Measurements from ENCODE around the gene ZNF786.
A peak's percentile ranks its signal among the peaks of the same experiment; 100 is the strongest.

The ZNF786 gene

DNA sequence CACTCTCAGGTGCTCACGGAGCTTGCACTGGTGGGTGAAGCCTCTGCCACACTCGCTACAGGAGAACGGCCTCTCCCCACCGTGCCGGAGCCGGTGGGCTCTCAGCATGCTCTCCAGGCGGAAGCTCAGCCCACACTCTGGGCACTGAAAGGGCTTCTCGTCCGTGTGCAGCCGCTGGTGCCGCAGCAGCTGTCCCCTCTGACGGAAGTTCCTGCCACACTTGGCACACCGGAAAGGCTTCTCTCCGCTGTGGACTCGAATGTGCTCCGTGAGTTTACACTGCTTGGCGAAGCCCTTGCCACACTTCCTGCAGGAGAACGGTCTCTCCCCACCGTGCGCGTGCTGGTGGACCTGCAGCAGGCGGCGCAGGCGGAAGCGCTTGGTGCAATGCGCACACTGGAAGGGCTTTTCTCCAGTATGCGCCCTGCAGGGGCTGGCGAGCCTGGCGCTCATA, 19.3 kb downstream of the ZNF786 start:
- no peak overlapping the region for H2BK120ac ChIP-seq (ENCODE audit: low read depth, low read length)
- H3K27me3 ChIP-seq (ENCODE audit: control insufficient read depth in 3 of 3, insufficient read depth in 3 of 3, low read depth in 1 of 3, low read length in 3 of 3) = no peaks in the 10 kb centered on the region
- no peak overlapping the region for H3K14ac ChIP-seq (ENCODE audit: low read length)
- H3K36me3 ChIP-seq (replicated peaks in 1 of 2; ENCODE audit: control insufficient read depth in 2 of 2, insufficient read depth in 2 of 2, low read length in 2 of 2) = peaks cover 29 to 78% of the 10 kb centered on the region in 2 donors
- H3K18ac ChIP-seq (ENCODE audit: low read length) = no peak overlapping the region
- H4K91ac ChIP-seq (ENCODE audit: low read depth, low read length, poor library complexity) = peak overlapping the region; percentile 53
- no peak overlapping the region for H3K27ac ChIP-seq (replicated peaks; ENCODE audit: low read length)
- H2BK15ac ChIP-seq (ENCODE audit: low read length) = no peak overlapping the region
- H3K4me1 ChIP-seq (ENCODE audit: control insufficient read depth in 2 of 2, insufficient read depth in 1 of 2, low read depth in 1 of 2, low read length in 2 of 2) = no peaks in the 10 kb centered on the region
- H4K8ac ChIP-seq (ENCODE audit: low read depth, low read length) = no peak overlapping the region
- H3K4me2 ChIP-seq (ENCODE audit: insufficient read depth, low read length, poor library complexity, severe bottlenecking) = no peak overlapping the region
- H3K79me1 ChIP-seq (ENCODE audit: low read depth, low read length) = peaks cover 9% of the 10 kb centered on the region
- no peak for DNase-seq (ENCODE audit: low spot score)
- no peak overlapping the region for H3K4me3 ChIP-seq (ENCODE audit: low read length in 2 of 2)
- no peak overlapping the region for H3K23ac ChIP-seq (ENCODE audit: low read depth, low read length, poor library complexity)
- no peaks in the 10 kb centered on the region for H3K9me3 ChIP-seq (replicated peaks in 1 of 2; ENCODE audit: control insufficient read depth in 2 of 2, insufficient read depth in 1 of 2, low read depth in 1 of 2, low read length in 2 of 2)
- no peak overlapping the region for H2BK12ac ChIP-seq (ENCODE audit: low read length)
- WGBS, 2 donors (ENCODE audit: extremely low coverage in 2 of 2, insufficient read length in 2 of 2, insufficient replicate concordance in 1 of 2) = no CpG with 5 or more reads among the region's 29 CpGs
- H2AK5ac ChIP-seq (ENCODE audit: low read depth, low read length) = no peak overlapping the region
- no peak overlapping the region for H2AFZ ChIP-seq (ENCODE audit: low read length)
- peak overlapping the region; percentile 44 for H3K9ac ChIP-seq (ENCODE audit: low read depth, low read length, poor library complexity)
- H2BK5ac ChIP-seq (ENCODE audit: low read length) = no peak overlapping the region
- no peak overlapping the region for H3K4ac ChIP-seq (ENCODE audit: low read length)

DNA sequence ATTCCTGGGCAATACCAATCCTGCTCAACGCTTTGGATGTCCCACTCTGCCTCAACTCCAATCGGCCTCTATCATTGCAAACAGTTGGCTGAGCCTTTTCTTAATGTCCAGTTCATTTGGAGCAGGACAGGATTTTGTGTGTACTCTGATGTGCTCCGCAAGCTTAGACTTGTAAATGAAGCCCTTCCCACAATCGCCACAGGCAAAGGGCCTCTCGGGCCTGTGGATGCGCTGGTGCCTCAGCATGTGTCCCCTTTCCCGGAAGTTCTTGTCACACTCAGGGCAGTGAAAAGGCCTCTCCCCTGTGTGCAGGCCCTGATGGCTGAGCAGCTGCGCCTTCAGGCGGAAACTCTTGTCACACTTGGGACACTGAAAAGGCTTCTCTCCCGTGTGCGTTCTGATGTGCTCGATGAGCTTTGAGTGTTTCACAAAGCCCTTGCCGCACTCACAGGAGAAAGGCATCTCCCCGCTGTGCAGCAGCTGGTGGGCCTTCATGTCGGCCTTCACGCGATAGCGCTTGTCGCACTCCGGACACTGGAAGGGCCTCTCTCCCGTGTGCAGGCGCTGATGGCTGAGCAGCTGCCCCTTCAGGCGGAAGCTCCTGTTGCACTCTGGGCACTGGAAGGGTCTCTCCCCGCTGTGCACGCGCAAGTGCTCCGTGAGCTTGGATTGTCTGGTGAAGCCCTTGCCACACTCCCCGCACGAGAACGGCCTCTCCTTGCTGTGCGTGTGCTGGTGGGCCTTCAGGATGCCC, 20.0 kb downstream of the ZNF786 start:
- Histone ChIP-seq H4K8ac (ENCODE audit: low read depth, low read length) (no peak overlapping the region), H3K79me1 (ENCODE audit: low read depth, low read length) (peaks cover 9% of the 10 kb centered on the region), H2BK120ac (ENCODE audit: low read depth, low read length) (peak overlapping the region; percentile 61), H3K9ac (ENCODE audit: low read depth, low read length, poor library complexity) (peak overlapping the region; percentile 44), H2BK12ac (ENCODE audit: low read length) (no peak overlapping the region), H2BK15ac (ENCODE audit: low read length) (no peak overlapping the region), H3K4me3 (ENCODE audit: low read length in 2 of 2) (no peak overlapping the region), H3K4me1 (ENCODE audit: control insufficient read depth in 2 of 2, insufficient read depth in 1 of 2, low read depth in 1 of 2, low read length in 2 of 2) (no peaks in the 10 kb centered on the region), H3K27ac (replicated peaks; ENCODE audit: low read length) (no peak overlapping the region), H3K23ac (ENCODE audit: low read depth, low read length, poor library complexity) (peak overlapping the region; percentile 55), H4K91ac (ENCODE audit: low read depth, low read length, poor library complexity) (no peak overlapping the region), H3K4me2 (ENCODE audit: insufficient read depth, low read length, poor library complexity, severe bottlenecking) (no peak overlapping the region), H3K9me3 (replicated peaks in 1 of 2; ENCODE audit: control insufficient read depth in 2 of 2, insufficient read depth in 1 of 2, low read depth in 1 of 2, low read length in 2 of 2) (no peaks in the 10 kb centered on the region), H3K4ac (ENCODE audit: low read length) (no peak overlapping the region), H2AK5ac (ENCODE audit: low read depth, low read length) (no peak overlapping the region), H2BK5ac (ENCODE audit: low read length) (no peak overlapping the region), H3K36me3 (replicated peaks in 1 of 2; ENCODE audit: control insufficient read depth in 2 of 2, insufficient read depth in 2 of 2, low read length in 2 of 2) (peaks cover 29 to 74% of the 10 kb centered on the region in 2 donors), H2AFZ (ENCODE audit: low read length) (no peak overlapping the region), H3K14ac (ENCODE audit: low read length) (no peak overlapping the region), H3K18ac (ENCODE audit: low read length) (no peak overlapping the region), H3K27me3 (ENCODE audit: control insufficient read depth in 3 of 3, insufficient read depth in 3 of 3, low read depth in 1 of 3, low read length in 3 of 3) (no peaks in the 10 kb centered on the region)
- no peak for DNase-seq (ENCODE audit: low spot score)
- no CpG with 5 or more reads among the region's 31 CpGs for WGBS, 2 donors (ENCODE audit: extremely low coverage in 2 of 2, insufficient read length in 2 of 2, insufficient replicate concordance in 1 of 2)

- Histone ChIP-seq H3K23ac (ENCODE audit: low read depth, low read length, poor library complexity) (no peak overlapping the region), H4K8ac (ENCODE audit: low read depth, low read length) (no peak overlapping the region), H2BK12ac (ENCODE audit: low read length) (no peak overlapping the region), H3K9me3 (replicated peaks in 1 of 2; ENCODE audit: control insufficient read depth in 2 of 2, insufficient read depth in 1 of 2, low read depth in 1 of 2, low read length in 2 of 2) (no peaks in the 10 kb centered on the region), H2BK120ac (ENCODE audit: low read depth, low read length) (no peak overlapping the region), H3K27ac (replicated peaks; ENCODE audit: low read length) (no peak overlapping the region), H3K4me3 (ENCODE audit: low read length in 2 of 2) (no peak overlapping the region), H4K91ac (ENCODE audit: low read depth, low read length, poor library complexity) (no peak overlapping the region), H3K9ac (ENCODE audit: low read depth, low read length, poor library complexity) (no peak overlapping the region), H2BK5ac (ENCODE audit: low read length) (no peak overlapping the region), H2AK5ac (ENCODE audit: low read depth, low read length) (no peak overlapping the region), H3K4ac (ENCODE audit: low read length) (no peak overlapping the region), H3K18ac (ENCODE audit: low read length) (no peak overlapping the region), H2BK15ac (ENCODE audit: low read length) (no peak overlapping the region), H3K4me1 (ENCODE audit: control insufficient read depth in 2 of 2, insufficient read depth in 1 of 2, low read depth in 1 of 2, low read length in 2 of 2) (no peaks in the 10 kb centered on the region), H3K36me3 (replicated peaks in 1 of 2; ENCODE audit: control insufficient read depth in 2 of 2, insufficient read depth in 2 of 2, low read length in 2 of 2) (peaks cover 26 to 51% of the 10 kb centered on the region in 2 donors), H3K79me1 (ENCODE audit: low read depth, low read length) (peaks cover 9% of the 10 kb centered on the region), H3K14ac (ENCODE audit: low read length) (no peak overlapping the region), H3K4me2 (ENCODE audit: insufficient read depth, low read length, poor library complexity, severe bottlenecking) (no peak overlapping the region), H3K27me3 (ENCODE audit: control insufficient read depth in 3 of 3, insufficient read depth in 3 of 3, low read depth in 1 of 3, low read length in 3 of 3) (no peaks in the 10 kb centered on the region), H2AFZ (ENCODE audit: low read length) (no peak overlapping the region)
- WGBS, 2 donors (ENCODE audit: extremely low coverage in 2 of 2, insufficient read length in 2 of 2, insufficient replicate concordance in 1 of 2) = no CpG with 5 or more reads among the region's 4 CpGs
- no peak for DNase-seq (ENCODE audit: low spot score)
Measured at GRCh38 chr7:149067869-149068268, 22.6 kb downstream of the ZNF786 start.

DNA sequence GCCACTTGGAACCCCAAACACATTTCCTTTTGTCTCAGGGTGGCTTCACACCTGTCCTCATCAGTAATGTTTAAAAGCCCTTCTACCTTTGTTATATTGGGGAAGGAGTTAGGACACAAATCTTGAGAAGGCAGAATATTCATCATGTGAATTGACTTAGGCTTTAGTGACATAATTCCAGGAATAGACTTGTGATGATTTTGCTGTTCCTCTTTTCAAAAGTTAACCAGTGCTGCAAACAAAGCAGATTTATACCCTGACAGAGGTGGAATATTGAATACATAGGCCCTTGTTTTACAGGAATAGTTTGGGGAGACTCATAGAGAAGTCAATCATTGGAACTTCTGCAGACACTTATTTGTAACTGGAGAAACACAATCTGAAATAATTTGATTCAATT, 27.0 kb downstream of the ZNF786 start:
- H2BK5ac ChIP-seq (ENCODE audit: low read length) = no peak overlapping the region
- H3K4me1 ChIP-seq (ENCODE audit: control insufficient read depth in 2 of 2, insufficient read depth in 1 of 2, low read depth in 1 of 2, low read length in 2 of 2) = no peaks in the 10 kb centered on the region
- no peak overlapping the region for H2BK15ac ChIP-seq (ENCODE audit: low read length)
- no peak overlapping the region for H3K14ac ChIP-seq (ENCODE audit: low read length)
- H2AFZ ChIP-seq (ENCODE audit: low read length) = no peak overlapping the region
- no peak overlapping the region for H3K9ac ChIP-seq (ENCODE audit: low read depth, low read length, poor library complexity)
- H3K36me3 ChIP-seq (replicated peaks in 1 of 2; ENCODE audit: control insufficient read depth in 2 of 2, insufficient read depth in 2 of 2, low read length in 2 of 2) = peaks cover 0 to 13% of the 10 kb centered on the region in 2 donors
- H2BK12ac ChIP-seq (ENCODE audit: low read length) = no peak overlapping the region
- no peak overlapping the region for H2AK5ac ChIP-seq (ENCODE audit: low read depth, low read length)
- H3K4ac ChIP-seq (ENCODE audit: low read length) = no peak overlapping the region
- H3K27me3 ChIP-seq (ENCODE audit: control insufficient read depth in 3 of 3, insufficient read depth in 3 of 3, low read depth in 1 of 3, low read length in 3 of 3) = no peaks in the 10 kb centered on the region
- H3K9me3 ChIP-seq (replicated peaks in 1 of 2; ENCODE audit: control insufficient read depth in 2 of 2, insufficient read depth in 1 of 2, low read depth in 1 of 2, low read length in 2 of 2) = no peaks in the 10 kb centered on the region
- H4K91ac ChIP-seq (ENCODE audit: low read depth, low read length, poor library complexity) = no peak overlapping the region
- H3K23ac ChIP-seq (ENCODE audit: low read depth, low read length, poor library complexity) = no peak overlapping the region
- no peak overlapping the region for H3K18ac ChIP-seq (ENCODE audit: low read length)
- no peak overlapping the region for H3K4me2 ChIP-seq (ENCODE audit: insufficient read depth, low read length, poor library complexity, severe bottlenecking)
- H3K79me1 ChIP-seq (ENCODE audit: low read depth, low read length) = peaks cover 1% of the 10 kb centered on the region
- H4K8ac ChIP-seq (ENCODE audit: low read depth, low read length) = no peak overlapping the region
- no peak overlapping the region for H3K4me3 ChIP-seq (ENCODE audit: low read length in 2 of 2)
- DNase-seq (ENCODE audit: low spot score) = no peak
- no peak overlapping the region for H3K27ac ChIP-seq (replicated peaks; ENCODE audit: low read length)
- H2BK120ac ChIP-seq (ENCODE audit: low read depth, low read length) = no peak overlapping the region
